Ovary (tissue), 9 donors: Measurements from ENCODE around the gene POLR3GL. TPM values are rescaled to one million over a fixed set of nuclear protein-coding genes. Genes with fewer than 3 reads are reported as not detected.

Experiments used
- DNase-seq, 5 donors: peaks; one replicate each; pipeline ENCODE4 v3.0.0-alpha.2; 2019 to 2020
- H3K27ac ChIP-seq, 2 donors: fragments of 200-600 bp; one replicate each; pipeline versions ENCODE4 v1.5.1 to v1.8.0; 2019 to 2022
- H3K27me3 ChIP-seq: fragments of 200-600 bp; one replicate; pipeline ENCODE4 v1.8.0; 2022
- H3K36me3 ChIP-seq: fragments of 200-600 bp; sonication (generic); one replicate; pipeline ENCODE4 v1.5.1; 2019
- H3K4me1 ChIP-seq: one replicate; pipeline ENCODE4 v1.8.1; 2013; ENCODE audit warnings: mild to moderate bottlenecking, moderate library complexity; ENCODE audit not compliant: insufficient read depth
- H3K4me3 ChIP-seq: fragments of 200-600 bp; sonication (generic); one replicate; pipeline ENCODE4 v1.5.1; 2017
- H3K9me3 ChIP-seq, 2 donors: fragments of 200-600 bp in 1 of 2; sonication (generic) in 1 of 2; one replicate each; pipeline versions ENCODE4 v1.5.1 to v1.8.1; 2013 to 2019; ENCODE audit warnings: mild to moderate bottlenecking in 1 of 2, moderate library complexity in 1 of 2
- EP300 ChIP-seq: sonication (generic); formaldehyde crosslinking; IDR thresholded peaks from one replicate; pipeline ENCODE4 v1.6.1; 2017; ENCODE audit warnings: antibody characterized with exemption
- POLR2A ChIP-seq: fragments of 450-650 bp; IDR thresholded peaks from one replicate; pipeline ENCODE4 v1.6.1; 2017; ENCODE audit warnings: antibody characterized with exemption, mild to moderate bottlenecking, moderate library complexity
- WGBS, 3 donors: extraction: QIAGEN DNeasy Blood & Tissue Kit in 1 of 3; methylation state at CpG; one replicate each; pipeline versions ENCODE4 v1.1.5 to v1.1.7; 2013 to 2017; 5-methylcytosine and 5-hydroxymethylcytosine counted together
- intact Hi-C, 4 donors: fragments of 100-400 bp; cut with DNase I; formaldehyde crosslinking; loops; one replicate each; pipeline versions ENCODE4 v1.11.0 to v1.15.1; 2022 to 2023
- polyA plus RNA-seq, 2 donors: library from polyadenylated mRNA; stranded (reverse); fragments of 200-250 nt in 1 of 2; fragments of 350-450 nt in 1 of 2; fragmentation: Illumina TruSeq in 1 of 2; extraction: RNeasy Lipid Tissue Mini Kit (QIAGEN cat#74804) in 1 of 2; gene quantifications; one replicate each; pipeline ENCODE4 v1.2.3, GENCODE V29; 2013 to 2014
- total RNA-seq, 7 donors: library from RNA; depleted of rRNA in 2 of 7; stranded (reverse); fragments of >200 nt in 2 of 7; fragmentation: NEBNext Ultra II Directional in 3 of 7; extraction: Animal tissue kit (Norgen Biotek cat#: 25700) in 3 of 7; gene quantifications; one replicate each; pipeline versions ENCODE4 v1.1.0 to v1.2.4, GENCODE V29; 2016 to 2023
- TF ChIP-seq, protein P1 (sequence below), 3 donors: fragments of 450-650 bp in 2 of 3; fragments of 200-600 bp in 1 of 3; IDR thresholded peaks; one replicate each; pipeline versions ENCODE4 v1.5.1 to v1.8.0; 2016 to 2022; ENCODE audit warnings: antibody characterized with exemption in 3 of 3, mild to moderate bottlenecking in 1 of 3
- donor health status: DM: no; HTN: no; CAD: no; lungs with moderate emphysema.
- donor health status: DM: no; HTN: no; CAD: no.
- donor health status: Bipolar disorder and iron deficiency.
- donor health status: DM: yes; HTN: yes; CAD: no.
- donor health status: DM: no; HTN: no; CAD: no.
- donor health status: DM: yes; HTN: yes; CAD: no.

Gene POLR3GL
- total and polyA plus RNA-seq, 9 donors, result 16.7 to 51.4 (median 26.9) TPM

DNA sequence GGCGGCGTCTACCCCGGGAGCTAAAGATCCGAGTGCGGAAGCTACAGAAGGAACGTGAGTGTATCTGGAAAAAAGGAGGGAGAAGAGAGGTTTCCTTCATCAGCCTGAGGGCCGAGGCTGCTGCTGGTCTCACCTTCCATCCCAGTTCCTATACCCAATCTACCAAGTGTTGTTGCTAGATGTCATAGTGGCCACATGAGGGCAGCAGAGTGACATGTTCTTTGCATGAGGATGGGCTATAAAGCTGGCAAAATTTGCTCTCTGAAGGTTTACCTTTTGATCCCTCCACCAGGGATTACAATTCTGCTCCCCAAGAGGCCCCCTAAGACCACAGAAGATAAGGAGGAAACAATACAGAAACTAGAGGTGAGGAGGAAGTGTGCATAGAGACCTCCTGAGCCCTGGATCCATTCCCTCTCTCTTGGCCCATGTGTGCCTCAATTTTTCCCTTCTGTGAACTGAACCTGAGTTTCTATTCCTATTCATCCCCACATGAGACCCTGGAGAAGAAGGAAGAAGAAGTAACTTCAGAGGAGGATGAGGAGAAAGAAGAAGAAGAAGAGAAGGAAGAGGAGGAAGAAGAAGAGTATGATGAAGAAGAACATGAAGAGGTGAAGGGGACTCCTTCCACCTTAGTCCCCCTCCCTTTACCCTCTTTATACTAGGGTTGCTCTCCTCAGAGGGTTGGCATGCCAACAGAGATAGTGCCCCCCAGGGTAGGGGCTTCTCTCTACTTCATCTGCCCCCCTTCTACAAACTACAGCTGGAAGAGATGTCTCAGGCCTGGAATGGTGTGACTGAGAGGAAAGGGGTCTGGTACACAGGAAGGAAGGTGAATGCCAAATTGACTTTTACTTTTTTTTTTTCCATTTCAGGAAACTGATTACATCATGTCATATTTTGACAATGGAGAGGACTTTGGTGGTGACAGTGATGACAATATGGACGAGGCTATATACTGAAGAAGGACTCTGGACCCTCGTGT lies 13.3 kb downstream of the POLR3GL start:
- H3K4me1 ChIP-seq, result peaks cover 27% of the 10 kb centered on the region
- H3K36me3 ChIP-seq, result no peaks in the 10 kb centered on the region
- peak overlapping the region; percentile 5 for H3K4me3 ChIP-seq
- TF ChIP-seq, protein P1, sequence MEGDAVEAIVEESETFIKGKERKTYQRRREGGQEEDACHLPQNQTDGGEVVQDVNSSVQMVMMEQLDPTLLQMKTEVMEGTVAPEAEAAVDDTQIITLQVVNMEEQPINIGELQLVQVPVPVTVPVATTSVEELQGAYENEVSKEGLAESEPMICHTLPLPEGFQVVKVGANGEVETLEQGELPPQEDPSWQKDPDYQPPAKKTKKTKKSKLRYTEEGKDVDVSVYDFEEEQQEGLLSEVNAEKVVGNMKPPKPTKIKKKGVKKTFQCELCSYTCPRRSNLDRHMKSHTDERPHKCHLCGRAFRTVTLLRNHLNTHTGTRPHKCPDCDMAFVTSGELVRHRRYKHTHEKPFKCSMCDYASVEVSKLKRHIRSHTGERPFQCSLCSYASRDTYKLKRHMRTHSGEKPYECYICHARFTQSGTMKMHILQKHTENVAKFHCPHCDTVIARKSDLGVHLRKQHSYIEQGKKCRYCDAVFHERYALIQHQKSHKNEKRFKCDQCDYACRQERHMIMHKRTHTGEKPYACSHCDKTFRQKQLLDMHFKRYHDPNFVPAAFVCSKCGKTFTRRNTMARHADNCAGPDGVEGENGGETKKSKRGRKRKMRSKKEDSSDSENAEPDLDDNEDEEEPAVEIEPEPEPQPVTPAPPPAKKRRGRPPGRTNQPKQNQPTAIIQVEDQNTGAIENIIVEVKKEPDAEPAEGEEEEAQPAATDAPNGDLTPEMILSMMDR (IDR thresholded peaks at IDR 0.05), result peak; percentile 65 to 94 (median 91)
- TF ChIP-seq POLR2A (no peak), EP300 (no peak)
- H3K9me3 ChIP-seq, result no peaks in the 10 kb centered on the region
- WGBS, 3 donors, result 24 to 30% (median 24%) methylated on average over 9 of the region's 9 CpGs
- H3K27ac ChIP-seq, result peak overlapping the region; percentile 72 to 76
- intact Hi-C loops, result loop anchor here in 2 of 4 donors (2.0 kb wide), 2 partner anchors 29 to 35 kb away; no protein-coding TSS in a partner anchor
- DNase-seq, result peak; percentile 75 to 89 (median 80)
- no peaks in the 10 kb centered on the region for H3K27me3 ChIP-seq

DNA sequence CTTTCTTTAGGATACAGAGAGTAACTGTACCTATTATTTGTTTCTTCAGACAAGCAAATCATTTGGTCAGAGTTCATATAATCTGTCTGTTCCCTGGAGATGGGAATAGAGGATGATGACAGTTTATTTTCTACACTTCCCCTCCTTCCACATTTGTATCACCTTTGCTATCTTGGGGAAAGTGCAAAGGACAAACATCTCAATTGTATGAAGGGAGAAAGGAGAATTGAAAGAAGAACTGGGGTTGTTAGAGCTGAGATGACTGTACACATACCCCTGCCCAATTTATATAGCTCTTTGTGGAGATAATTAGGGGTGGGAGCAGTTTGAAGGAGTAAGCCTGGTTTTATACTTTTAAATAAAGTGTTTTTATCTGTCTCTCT lies 14.0 kb downstream of the POLR3GL start:
- H3K36me3 ChIP-seq, result no peaks in the 10 kb centered on the region
- intact Hi-C loops, result loop anchor here in 1 of 4 donors (2.0 kb wide), 1 partner anchor 28 kb away; no protein-coding TSS in a partner anchor
- DNase-seq, result no peak

DNA sequence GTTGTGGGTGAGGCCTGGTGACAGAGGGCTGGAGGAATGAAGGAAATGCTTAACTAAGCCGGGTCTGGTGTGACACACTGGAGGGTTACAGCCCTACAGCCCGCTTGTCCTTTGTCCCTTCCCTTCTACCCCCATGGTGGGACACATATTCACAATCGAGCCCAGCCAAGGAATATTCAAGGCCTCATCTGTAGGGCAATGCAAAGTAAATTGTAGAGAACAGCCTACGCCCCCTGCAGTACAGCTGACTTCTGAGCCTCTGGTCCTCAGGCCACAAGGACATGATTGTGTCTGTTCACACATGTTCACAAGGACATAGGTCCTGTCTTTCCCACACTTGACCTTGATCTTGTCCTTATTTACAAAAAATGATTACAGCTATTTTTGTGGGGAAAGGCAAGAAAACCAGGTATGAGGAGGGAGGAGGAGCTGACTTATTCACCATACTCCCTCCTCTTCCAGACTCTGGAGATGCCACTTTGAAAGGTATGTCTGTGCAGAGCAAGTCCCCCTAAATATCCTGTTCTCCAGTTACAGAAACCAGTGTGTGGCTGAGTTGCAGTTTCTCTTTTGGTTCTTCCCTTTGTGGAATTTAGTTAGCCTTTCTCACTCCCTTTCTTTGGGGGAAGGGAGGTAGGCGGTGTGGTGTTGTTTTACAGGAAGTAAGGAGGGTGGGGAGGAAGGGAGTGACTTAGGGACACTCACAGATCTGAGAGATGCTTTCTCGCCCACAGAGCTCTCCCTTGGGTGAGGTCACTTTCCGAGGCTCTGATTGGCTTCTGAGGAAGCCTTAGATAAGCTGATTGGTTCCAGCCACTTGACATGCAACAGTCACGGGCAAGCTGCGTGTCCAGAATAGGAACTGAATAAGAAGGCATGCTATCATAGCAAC lies 14.6 kb downstream of the POLR3GL start:
- no peaks in the 10 kb centered on the region for H3K9me3 ChIP-seq
- no peaks in the 10 kb centered on the region for H3K27me3 ChIP-seq
- intact Hi-C loops, result loop anchor here in 1 of 4 donors (2.0 kb wide), 1 partner anchor 28 kb away; no protein-coding TSS in a partner anchor
- H3K27ac ChIP-seq, result peak overlapping the region; percentile 72 to 76
- H3K36me3 ChIP-seq, result no peaks in the 10 kb centered on the region
- H3K4me1 ChIP-seq, result peaks cover 27% of the 10 kb centered on the region
- peak overlapping the region; percentile 23 for H3K4me3 ChIP-seq
- TF ChIP-seq, protein P1 (IDR thresholded peaks at IDR 0.05), result no peak
- TF ChIP-seq EP300 (peak; percentile 81), POLR2A (peak; percentile 87)
- DNase-seq, result peak; percentile 79 to 94 (median 86)
- 5 to 14% (median 7%) methylated on average over 9 of the region's 9 CpGs for WGBS, 3 donors

More for the DNA sequence above, 14.0 kb downstream of the POLR3GL start:
- peaks cover 27% of the 10 kb centered on the region for H3K4me1 ChIP-seq
- H3K9me3 ChIP-seq, result no peaks in the 10 kb centered on the region
- no peaks in the 10 kb centered on the region for H3K27me3 ChIP-seq
- TF ChIP-seq, protein P1 (IDR thresholded peaks at IDR 0.05), result no peak
- TF ChIP-seq EP300, result no peak
- no peak for TF ChIP-seq POLR2A
- peak overlapping the region; percentile 72 to 76 for H3K27ac ChIP-seq
- H3K4me3 ChIP-seq, result peak overlapping the region; percentile 21
